HG03060 (cell line): Measurements from ENCODE around the gene COA8.

ENCODE experiments used
- ATAC-seq: cut with Tn5 transposase; IDR thresholded peaks from one replicate; pipeline ENCODE4 v1.9.1; 2021; ENCODE audit warnings: low read depth, moderate number of reproducible peaks; ENCODE audit not compliant: unreplicated experiment

COA8 gene

GRCh38 chr14:103562429-103563225 is at the start of gene COA8, which contains the start of gene BAG5:
TSS of gene COA8 (plus strand) at chr14:103562960. CDS start at chr14:103563002, 42 bp downstream.
TSS of gene BAG5 (minus strand) at chr14:103562657. CDS start at chr14:103561164, 1,493 bp downstream.
- no peak for ATAC-seq

- no peak for ATAC-seq
Measured at GRCh38 chr14:103514596-103515421, 48.0 kb upstream of the COA8 start.

GRCh38 chr14:103516426-103517173 is 46.2 kb upstream of the COA8 start:
- ATAC-seq, result no peak

GRCh38 chr14:103517174-103517566 is 45.6 kb upstream of the COA8 start:
- ATAC-seq, result no peak

GRCh38 chr14:103517721-103518421 is 44.9 kb upstream of the COA8 start:
- ATAC-seq, result no peak

GRCh38 chr14:103518422-103519042 is 44.2 kb upstream of the COA8 start:
- ATAC-seq, result no peak

GRCh38 chr14:103519043-103519836 is 43.5 kb upstream of the COA8 start:
- ATAC-seq, result no peak

GRCh38 chr14:103519837-103520212 is 42.9 kb upstream of the COA8 start:
- no peak for ATAC-seq

- ATAC-seq, result no peak
Measured at GRCh38 chr14:103520269-103520656, 42.5 kb upstream of the COA8 start.

- ATAC-seq, result no peak
Measured at GRCh38 chr14:103520657-103521437, 41.9 kb upstream of the COA8 start.

GRCh38 chr14:103521438-103521950 is 41.3 kb upstream of the COA8 start:
- no peak for ATAC-seq

- no peak for ATAC-seq
Measured at GRCh38 chr14:103521951-103522563, 40.7 kb upstream of the COA8 start.

GRCh38 chr14:103522649-103523574 is 39.8 kb upstream of the COA8 start, which contains the start of gene CKB:
TSS of gene CKB (minus strand) at chr14:103522830. CDS start at chr14:103522493, 337 bp downstream.
- no peak for ATAC-seq

- ATAC-seq, result no peak
Measured at GRCh38 chr14:103523575-103523954, 39.2 kb upstream of the COA8 start.

- no peak for ATAC-seq
Measured at GRCh38 chr14:103524002-103524935, 38.5 kb upstream of the COA8 start.
